Iris pigment epithelial cell (primary cell): Measurements from ENCODE around the gene EBPL.

ENCODE experiments used
- DNase-seq: peaks from one replicate; pipeline ENCODE4 v3.0.0-alpha.2; 2011; ENCODE audit warnings: low read depth

EBPL gene

GRCh38 chr13:49676581-49677298 lies 14.5 kb downstream of the EBPL start:
- no peak for DNase-seq

- DNase-seq, result no peak
Observed at GRCh38 chr13:49670828-49671227, 20.5 kb downstream of the EBPL start.

- peak; percentile 62 for DNase-seq
Observed at GRCh38 chr13:49669735-49670309, 21.5 kb downstream of the EBPL start.

- peak; percentile 26 for DNase-seq
Observed at GRCh38 chr13:49667773-49668172, 23.5 kb downstream of the EBPL start.

GRCh38 chr13:49664606-49665005 lies 26.7 kb downstream of the EBPL start:
- no peak for DNase-seq

- DNase-seq, result no peak
Observed at GRCh38 chr13:49657241-49657641, 34.0 kb downstream of the EBPL start.

GRCh38 chr13:49655906-49656305 lies 35.4 kb downstream of the EBPL start:
- DNase-seq, result peak; percentile 38

GRCh38 chr13:49654011-49654410 lies 37.3 kb downstream of the EBPL start:
- DNase-seq, result no peak

GRCh38 chr13:49653478-49653877 lies 37.8 kb downstream of the EBPL start:
- DNase-seq, result no peak

- no peak for DNase-seq
Observed at GRCh38 chr13:49652355-49653305, 38.7 kb downstream of the EBPL start.

GRCh38 chr13:49651570-49652354 lies 39.5 kb downstream of the EBPL start:
- no peak for DNase-seq

- DNase-seq, result no peak
Observed at GRCh38 chr13:49649963-49650312, 41.3 kb downstream of the EBPL start.

GRCh38 chr13:49649244-49649962 lies 41.9 kb downstream of the EBPL start:
- peak; percentile 50 for DNase-seq

GRCh38 chr13:49646688-49647087 lies 44.6 kb downstream of the EBPL start:
- DNase-seq, result no peak

- no peak for DNase-seq
Observed at GRCh38 chr13:49645451-49645850, 45.8 kb downstream of the EBPL start.

- DNase-seq, result no peak
Observed at GRCh38 chr13:49643035-49643646, 48.1 kb downstream of the EBPL start.

- peak; percentile 94 for DNase-seq
Observed at GRCh38 chr13:49641801-49642291, 49.4 kb downstream of the EBPL start.

GRCh38 chr13:49638744-49639072 lies 52.6 kb downstream of the EBPL start:
- DNase-seq, result no peak

GRCh38 chr13:49638030-49638743 lies 53.1 kb downstream of the EBPL start:
- no peak for DNase-seq

- no peak for DNase-seq
Observed at GRCh38 chr13:49636705-49637104, 54.6 kb downstream of the EBPL start.
